ENCODE measurements around the gene PACRG. TPM values are rescaled to one million over a fixed set of nuclear protein-coding genes. Genes with fewer than 3 reads are reported as not detected.

PACRG gene
- total RNA-seq, 1 donor from 2014 or later: not detected

DNA sequence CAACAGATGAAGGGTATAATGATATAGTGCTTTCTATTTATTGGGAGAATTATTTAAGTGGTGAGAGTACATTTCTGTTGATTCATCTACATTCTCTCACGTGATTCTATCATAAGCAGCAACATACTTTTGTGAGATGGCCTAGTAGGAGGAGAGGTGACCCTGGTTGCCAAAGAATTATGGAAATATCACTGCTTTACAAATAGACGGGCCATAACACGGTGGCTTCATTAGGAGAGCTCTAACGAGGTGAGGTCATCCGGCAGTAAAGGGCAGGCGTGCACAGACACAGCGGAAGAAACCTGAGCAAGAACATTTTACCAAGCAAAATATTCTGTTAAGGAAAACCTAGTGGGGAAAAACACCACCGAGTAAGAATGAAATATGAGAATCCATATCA is 349.4 kb downstream of the PACRG start:
- intact Hi-C loops (cut with micrococcal nuclease): no loop called here

DNA sequence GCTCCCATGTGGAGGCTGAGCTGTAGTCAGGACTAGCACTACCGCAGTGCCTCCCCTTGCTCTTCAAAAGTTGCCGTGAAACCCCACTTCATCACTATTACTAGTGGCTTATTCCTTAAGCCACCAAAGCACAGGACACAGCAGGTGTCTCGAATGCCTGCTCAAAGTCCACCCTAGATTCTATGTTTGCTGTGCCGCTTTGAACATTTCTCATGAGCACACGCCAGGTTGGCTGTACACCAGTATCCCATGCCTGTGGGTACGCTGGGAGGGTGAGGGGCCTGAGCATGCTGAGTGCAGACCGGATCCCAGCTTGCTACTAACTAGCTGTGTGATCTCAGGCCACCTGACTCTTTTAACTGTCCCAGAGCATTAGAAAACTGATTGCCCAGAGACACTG is 350.9 kb downstream of the PACRG start:
- intact Hi-C loops (cut with micrococcal nuclease): no loop called here

DNA sequence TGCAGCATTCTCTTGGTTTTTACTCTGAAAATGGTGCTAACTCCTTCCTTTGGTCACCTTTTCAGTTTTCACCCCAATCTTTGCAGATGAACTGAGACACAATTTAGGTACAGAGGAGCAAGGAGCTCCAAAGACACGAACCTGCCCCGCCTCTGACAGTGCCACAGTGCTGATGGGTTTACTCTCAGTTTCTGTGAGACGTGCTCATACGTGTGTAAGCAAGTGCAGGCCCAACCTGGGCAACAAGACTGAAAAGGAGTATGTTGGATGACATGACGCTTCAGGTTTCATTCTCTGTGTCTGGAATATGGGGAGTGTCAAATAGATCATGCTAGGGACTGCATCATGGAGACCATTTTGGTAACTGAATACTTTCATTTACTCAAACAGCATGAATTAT is 352.5 kb downstream of the PACRG start:
- intact Hi-C loops (cut with micrococcal nuclease): no loop called here

DNA sequence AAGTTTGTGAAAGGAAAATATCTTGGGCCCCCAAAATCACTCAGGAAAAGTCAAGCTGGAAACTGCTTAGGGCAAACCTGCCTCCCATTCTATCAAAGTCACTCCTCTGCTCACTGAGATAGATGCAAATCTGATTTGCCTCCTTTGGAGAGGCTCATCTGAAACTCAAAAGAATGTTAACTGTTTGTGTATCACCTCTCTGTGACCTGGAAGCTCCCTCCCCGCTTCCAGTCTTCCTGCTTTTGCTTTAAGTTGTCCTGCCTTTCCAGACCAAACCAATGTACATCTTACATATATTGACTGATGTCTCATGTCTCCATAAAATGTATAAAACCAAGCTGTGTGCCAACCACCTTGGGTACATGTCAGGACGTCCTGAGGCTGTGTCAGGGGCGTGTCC is 355.4 kb downstream of the PACRG start:
- intact Hi-C loops (cut with micrococcal nuclease): no loop called here

DNA sequence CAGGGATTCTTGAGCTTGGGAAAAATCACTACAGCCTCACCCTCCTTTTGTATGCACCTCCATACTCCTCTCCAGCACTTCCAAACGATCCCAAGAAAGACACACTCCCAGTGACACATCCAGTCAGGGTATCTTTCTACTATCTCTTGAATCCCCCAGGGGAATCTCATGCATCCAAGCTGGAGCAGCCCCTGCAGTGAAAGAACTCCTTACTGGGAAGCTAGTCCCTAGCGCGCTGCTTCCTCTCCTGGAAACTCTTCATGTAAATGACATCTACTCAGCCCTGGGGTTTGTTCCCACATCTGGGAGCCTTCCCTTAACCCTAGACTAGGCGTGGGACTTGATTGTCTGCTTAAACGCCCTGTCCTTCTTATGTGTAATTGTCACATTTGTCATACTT is 357.7 kb downstream of the PACRG start:
- intact Hi-C loops (cut with micrococcal nuclease): no loop called here

DNA sequence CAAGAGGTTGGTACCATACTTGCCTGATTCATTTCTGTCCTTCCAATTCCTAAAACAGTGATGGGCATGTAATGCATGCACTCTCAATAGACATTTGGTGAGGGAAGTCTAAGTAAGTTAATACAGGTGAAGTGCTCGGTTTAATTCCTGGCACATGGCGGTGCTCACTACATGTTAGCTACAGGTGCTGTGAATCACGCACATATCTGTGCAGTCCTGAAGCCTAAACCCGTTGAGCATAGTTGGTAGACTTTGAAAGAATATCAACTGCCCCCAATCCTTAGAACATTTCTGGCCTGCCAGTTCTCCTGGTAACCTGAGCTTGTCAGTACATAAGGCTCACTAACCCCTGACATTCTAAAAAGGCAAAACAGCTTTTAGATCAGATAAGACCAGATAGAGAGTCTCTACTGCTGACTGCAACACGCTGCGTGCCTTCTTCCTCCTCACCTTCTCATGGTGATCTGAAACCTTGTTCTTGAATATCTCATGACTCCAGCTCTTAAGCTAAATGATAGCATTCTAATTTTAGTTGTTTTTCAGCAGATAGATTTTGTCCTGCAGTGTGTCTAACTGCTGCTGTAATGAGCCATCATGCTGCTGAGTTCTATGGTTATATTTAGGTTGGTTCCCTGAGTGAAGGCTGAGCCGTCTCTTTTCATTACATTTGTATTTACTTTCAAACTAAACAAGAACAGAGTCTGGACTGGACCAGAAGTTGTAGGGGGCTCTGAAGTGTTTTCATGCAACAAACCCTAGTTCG is 358.3 kb downstream of the PACRG start:
- intact Hi-C loops (cut with micrococcal nuclease): no loop called here

DNA sequence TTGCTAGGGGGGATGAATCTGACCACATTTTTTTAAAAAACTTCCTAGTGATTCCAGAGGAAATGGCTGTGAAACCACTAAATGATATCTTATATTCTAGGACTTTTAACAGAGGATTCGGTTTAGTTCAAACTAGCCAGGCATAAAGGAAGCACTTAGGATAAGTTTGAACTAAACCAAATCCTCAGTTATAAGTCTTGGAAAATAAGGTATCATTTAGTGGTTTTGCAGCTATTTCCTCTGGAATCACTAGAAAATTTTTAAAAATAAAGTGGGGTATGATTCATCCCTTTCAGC is 358.8 kb downstream of the PACRG start:
- intact Hi-C loops (cut with micrococcal nuclease): no loop called here

DNA sequence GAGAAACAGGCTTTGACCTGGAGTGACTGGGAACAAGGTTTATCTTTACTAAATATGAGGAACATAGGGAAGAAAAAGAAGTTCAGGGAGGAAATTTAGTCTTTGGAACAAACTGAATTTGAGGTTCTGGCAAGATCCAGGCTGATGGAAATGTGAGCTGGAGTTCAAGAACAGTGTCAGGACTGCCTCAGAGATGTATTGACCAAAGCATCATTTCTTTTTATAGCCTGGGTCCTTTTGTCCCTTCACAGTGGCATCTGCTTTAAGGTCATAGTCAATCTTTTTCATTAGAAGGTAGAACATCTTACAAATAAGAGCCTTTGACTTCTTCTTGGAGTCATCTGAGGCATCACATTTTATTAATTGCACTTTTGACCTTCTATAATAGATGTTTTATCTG is 360.2 kb downstream of the PACRG start:
- intact Hi-C loops (cut with micrococcal nuclease): no loop called here

DNA sequence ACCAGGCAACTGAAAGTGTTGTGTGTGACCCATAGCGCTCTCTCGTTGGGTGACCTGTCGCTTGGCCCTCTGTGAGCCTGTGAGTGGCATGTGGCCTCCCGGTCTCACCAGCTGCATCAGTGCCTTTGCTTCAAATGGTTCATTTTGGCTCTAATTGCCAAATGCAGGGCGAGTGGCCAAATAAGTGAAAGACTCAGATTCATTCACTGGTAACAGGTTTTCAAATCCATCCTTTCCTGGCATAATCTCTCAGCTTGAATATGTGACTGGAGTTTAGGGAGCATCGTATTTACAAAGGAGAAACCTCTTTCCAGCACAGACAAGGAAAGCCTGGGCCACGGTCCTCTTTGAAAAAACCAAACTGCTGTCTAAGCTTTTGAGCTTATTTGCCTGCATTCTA is 365.1 kb downstream of the PACRG start:
- intact Hi-C loops (cut with micrococcal nuclease): no loop called here

DNA sequence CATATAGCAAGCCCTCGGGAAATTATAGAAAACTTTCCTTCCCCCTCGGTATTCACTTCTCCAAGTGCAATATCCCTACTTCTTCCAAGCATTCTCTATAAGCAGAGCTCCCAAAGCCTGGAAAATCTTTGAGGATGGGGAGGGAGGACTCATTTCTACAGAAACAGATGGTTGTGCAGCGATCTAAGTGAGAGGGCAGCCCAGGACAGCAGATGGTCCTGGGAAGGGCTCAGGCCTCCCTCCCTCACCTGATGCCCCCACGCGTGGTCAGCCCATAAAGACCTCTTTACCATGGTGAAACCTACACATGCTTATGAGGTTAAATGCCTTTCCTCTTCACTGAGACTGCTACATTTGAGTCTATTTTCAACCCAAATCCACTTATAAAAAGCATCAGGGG is 367.1 kb downstream of the PACRG start:
- intact Hi-C loops (cut with micrococcal nuclease): no loop called here

DNA sequence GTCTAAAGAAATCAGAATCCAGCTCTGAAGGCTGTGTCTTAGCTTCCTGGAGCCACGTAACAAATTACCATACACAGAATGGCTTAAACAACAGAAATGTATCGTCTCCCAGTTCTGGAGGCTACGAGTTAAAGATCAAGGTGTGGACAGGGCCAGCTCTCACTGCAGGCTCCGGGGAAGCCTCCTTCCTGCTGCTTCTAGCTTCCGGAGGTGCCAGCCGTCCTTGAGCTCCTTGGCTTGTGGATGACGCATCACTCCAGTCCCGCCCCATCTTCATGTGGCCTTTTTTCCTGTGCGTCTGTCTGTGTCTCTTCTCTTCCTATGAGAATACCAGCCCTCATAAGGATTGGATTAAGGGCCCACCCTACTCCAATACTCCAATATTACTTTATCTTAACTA is 367.6 kb downstream of the PACRG start:
- intact Hi-C loops (cut with micrococcal nuclease): no loop called here

DNA sequence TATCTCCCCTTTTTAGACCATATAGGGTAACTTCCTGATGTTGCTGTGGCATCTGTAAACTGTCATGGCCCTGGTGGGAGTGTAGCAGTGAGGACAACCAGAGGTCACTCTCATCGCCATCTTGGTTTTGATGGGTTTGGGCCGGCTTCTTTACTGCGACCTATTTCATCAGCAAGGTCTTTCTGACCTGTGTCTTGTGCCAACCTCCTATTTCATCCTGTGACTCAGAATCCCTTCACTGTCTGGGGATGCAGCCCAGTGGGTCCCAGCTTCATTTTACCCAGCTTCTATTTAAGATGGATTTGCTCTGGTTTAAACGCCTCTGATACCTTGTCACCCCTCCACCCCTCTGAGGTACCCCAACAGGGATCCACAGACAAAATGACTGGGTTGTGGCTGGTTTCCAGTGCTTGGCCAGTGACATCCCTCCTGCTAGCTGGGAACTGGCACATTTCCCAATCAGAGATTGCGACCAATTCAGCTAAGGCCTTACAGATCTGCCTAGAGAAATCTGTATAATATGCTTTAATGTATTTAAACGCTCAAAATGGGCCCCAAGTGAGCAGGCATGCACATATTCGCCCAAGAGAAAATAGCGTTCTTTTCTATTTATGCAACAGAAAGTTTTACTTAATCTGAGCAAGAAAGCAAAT is 371.2 kb downstream of the PACRG start:
- intact Hi-C loops (cut with micrococcal nuclease): no loop called here

DNA sequence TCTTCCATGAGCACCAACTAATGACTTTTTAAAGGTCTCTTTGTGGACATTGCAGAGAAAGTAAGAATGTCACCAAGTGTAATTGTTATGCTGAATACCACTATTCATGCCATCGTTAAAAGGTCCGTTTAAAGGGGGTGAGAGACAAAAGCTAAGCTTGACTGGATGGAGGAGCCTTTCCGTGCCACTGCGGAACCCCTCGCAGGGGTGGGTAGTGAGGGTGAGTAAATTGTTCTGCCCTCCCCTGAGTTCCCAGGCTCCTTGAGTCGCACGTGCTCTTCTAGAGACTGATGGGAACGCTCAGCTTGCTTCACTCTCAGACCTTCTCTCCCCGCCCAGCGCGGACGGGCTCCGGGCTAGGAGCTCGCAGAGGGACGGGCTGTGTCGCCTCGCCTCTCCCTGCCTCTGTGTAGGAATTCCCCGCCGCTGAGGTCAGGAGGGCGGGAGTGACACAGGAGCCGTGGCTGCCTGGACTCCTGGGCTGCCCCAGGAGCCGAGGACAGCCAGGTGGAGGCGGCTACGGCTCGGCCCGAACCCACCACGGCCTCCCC is 371.9 kb downstream of the PACRG start:
- intact Hi-C loops (cut with micrococcal nuclease): no loop called here

DNA sequence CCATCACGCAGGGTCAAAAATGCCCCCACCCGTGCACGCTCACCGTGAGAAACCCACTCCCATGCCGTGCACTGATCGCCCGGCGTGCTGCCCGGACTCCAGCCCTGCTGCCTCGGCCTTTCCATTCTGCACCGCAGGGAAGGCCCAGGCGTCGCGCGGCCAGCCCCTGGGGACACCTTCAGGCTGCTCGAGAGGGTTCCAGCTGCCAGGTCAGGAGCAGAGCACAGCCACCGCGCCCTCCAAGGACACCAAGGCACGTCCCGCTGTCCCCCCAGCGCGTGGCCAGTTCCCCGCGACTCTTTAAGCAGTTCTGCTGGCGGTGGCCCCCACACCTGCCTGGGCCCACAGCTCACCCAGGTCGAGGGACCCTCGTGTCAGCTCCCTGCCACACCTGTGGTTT is 372.5 kb downstream of the PACRG start:
- intact Hi-C loops (cut with micrococcal nuclease): no loop called here

DNA sequence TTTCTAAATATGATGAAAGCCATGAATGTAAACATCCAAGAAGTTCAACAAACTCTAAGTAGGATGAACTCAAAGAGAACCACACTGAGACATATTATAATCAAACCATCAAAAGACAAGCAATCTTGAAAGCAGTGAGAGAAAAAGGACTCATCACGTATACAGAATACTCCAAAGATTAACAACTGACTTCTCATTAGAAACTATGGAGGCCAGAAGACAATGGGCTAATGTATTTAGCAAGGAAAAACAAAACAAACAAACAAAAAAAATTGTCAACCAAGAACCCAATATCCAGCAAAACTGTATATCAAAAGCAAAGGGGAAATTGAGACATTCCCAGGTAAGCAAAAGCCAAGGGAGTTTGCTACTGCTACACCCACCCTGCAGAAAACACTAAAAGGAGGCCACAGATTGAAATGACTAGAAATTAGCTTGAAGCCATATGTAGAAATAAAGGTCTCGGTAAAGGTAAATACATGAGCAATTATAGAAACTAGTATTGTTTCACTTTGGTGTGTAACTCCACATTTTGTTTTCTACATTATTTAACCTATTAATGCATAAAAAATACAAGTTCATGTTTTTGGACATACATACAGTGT is 385.7 kb downstream of the PACRG start:
- intact Hi-C loops (cut with micrococcal nuclease): no loop called here

DNA sequence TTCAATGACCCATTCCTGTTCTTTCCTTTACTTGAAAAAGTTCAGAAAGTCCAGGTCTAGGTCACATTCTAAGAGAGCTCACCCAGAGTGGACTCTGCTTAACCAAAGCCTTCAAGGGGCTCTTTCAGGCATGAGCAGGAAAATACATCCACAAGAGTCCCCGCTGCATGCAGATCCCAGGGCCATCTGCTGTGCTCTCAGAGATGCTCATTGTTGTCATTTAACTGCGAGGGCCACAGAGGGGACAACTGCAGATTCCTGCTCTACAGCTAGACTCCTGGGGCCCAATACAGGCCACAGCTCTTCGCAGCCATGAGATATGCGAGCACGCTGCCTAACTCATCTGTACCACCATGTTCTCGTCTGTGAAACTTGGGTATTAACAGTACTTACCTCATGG is 391.2 kb downstream of the PACRG start:
- intact Hi-C loops (cut with micrococcal nuclease): no loop called here

DNA sequence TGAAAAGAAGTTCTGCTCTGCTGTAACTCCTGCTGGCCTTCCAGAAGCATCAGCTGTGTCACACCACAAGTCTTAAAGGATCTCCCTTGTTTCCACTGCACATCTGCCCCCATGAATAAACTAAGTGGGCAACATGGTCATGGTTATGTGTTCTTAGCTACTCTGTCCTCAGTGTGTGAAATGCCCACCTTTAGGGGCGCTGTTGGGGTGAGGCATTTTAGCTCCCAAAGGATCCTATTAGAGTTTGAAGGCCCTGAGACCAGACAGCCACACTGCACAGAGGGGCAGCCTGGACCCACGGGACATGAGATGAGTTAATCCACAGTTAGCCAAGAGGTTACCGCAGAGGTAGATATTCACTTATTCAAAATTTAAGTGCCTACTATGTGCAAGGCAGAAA is 392.4 kb downstream of the PACRG start:
- intact Hi-C loops (cut with micrococcal nuclease): no loop called here

DNA sequence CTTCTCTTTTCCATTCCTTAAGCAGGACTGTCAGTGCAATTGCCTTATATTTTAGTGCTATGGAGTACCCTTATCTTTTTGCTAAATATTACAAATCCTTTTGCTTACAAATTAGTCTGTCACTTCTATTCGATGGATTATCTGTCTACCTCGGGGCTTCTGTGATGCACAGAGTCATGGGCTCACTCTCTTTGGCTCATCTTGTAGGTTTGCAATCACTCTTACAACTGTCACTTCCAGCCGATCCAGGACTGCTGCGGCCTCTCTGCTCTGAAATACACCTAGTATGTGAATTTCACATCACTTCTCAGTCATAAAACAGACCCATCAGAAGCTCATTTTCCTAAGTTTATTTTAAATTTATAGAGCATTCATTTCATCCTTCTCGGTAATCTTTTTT is 393.5 kb downstream of the PACRG start:
- intact Hi-C loops (cut with micrococcal nuclease): no loop called here

DNA sequence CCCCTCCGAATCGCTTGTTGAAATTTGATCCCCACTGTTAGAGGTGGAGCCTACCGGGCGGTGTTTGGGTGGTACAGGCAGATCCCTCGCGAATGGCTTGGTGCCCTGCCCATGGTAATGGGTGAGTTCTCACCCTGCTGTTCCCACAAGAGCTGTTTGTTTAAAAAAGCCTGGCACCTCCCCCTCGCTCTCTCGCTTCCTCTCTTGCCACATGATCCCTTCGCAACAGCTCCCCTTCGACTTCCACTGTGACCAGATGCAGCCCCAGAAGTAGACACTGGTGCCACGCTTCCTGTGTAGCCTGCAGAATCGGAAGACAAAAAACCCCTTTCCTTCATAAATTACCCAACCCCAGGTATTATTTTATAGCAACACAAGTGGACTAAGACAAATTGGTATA is 394.6 kb downstream of the PACRG start:
- intact Hi-C loops (cut with micrococcal nuclease): no loop called here

DNA sequence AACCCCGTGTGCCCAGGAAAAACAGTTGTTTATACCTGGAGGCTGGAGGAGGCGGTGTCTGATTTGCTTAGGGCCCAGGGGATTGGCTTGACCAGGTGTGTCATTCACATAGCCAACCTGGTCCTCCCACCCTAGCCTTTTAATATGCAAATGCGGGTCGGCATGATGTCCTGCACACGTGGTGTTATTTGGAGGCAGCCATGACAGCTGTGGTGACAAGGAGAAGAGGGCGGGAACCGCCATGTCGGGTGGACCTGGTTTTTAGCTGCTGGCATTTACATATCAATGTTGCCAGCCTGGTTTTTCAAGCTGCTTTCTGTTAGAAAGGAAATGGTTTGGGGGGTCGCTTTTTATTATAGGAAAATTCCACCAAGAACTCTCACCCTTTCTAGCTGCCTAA is 395.3 kb downstream of the PACRG start:
- intact Hi-C loops (cut with micrococcal nuclease): no loop called here

DNA sequence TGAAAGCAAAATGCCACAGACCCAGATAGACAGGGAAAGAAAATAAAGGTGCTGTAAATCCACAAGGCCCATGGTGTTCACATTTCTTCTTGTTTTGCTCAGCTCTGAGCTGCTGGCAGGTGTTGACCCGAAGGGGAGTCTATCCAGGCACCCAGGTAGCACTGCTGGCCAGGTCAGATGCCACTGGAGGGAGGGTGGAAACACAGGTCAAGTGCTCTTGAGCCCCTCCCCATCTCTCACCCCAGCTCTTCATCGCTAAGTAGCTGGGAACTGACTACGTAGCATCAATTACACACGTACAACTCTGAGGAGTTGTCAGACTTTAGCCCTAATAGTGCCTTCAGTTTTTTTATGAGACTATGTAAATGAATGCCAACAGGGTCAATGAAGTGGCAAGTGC is 399.0 kb downstream of the PACRG start:
- intact Hi-C loops (cut with micrococcal nuclease): no loop called here

DNA sequence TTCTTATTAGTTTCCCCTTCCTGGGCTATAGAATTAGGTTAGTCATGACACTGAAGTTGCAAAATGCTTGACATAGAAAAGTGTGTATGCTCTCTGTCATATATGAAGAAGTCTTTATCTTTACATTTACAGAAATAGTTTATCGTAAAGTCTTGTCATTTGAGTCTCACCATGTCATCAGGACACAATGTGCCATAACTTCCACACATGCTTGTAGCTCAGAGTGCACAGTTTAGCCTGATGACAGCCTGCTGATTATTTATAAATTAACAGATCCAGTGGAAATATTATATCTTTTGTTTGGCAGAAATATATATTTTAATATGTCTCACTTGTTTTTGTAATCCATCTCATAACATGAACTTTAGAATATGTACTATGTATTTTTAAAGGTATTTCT is 399.8 kb downstream of the PACRG start:
- intact Hi-C loops (cut with micrococcal nuclease): no loop called here

DNA sequence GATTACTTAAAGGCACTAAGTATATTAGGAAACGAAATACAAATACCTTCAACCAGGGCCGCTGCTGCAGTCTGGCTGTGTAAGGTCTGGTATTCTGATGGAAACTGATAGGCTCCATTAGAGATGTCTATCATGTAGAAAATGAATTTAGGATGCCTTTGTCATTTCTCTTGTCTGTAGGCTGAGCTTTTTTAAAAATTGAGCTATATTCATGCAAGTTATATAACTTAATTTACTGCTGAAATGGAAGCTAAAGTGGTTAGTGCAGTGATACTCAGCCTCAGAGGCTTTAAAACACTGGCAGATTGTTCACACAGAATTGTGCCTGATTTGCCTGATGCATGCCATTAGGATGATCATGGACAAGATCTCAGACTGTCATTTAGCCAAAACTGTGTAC is 400.6 kb downstream of the PACRG start:
- intact Hi-C loops (cut with micrococcal nuclease): no loop called here
